ENCODE results near the gene CEACAM8. TPM values are rescaled to one million over a fixed set of nuclear protein-coding genes. Genes with fewer than 3 reads are reported as not detected.
"Not testable (repeated sequence)": the region's sequence is repeated elsewhere in the genome, so short reads cannot be mapped to it uniquely, and the experiment has no call there.

CEACAM8 gene
- total RNA-seq, 4 donors from 2014 or later: not detected

DNA sequence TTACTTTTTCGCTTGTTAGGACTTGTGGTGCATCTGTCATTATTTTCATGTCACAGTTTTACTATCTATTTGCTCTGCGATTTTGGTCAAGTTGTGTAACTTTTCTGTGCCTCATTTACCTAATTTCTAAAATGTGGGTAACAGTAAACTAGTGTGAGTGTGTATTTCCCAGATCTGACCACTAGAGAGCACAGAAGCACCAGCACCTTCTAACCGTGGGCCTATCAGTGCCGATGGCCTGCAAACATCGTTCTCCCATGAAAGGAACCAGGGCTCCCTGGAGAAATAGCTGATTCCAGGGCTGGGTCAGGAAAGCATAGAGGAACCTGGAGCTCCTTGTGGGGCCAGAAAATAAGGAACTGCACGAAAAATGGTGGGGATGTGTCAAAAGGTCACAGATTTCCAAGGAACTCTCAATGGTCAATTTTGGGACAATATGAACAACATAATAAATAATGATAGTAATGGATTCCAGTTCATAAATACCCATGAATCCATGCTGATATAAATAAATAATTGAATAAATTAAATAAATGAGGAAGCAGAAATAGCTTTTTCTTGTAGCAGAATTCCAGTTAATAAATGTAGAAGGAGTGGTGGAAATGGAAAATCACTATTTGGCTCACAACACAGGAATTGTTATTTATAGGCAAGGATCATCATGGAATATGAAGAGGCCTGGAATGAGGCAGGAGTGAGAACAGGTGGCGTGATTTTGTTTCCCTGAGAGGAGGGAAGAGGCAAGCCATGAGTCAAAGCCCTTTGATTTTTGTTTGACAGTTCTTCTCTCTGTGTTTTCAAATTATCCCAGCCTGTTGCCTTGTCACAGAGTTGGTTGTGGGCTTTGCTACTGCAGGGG is 31.1 kb downstream of the CEACAM8 start:
- DNase-seq (no peak), ATAC-seq (peak; percentile 65 to 80)
- Histone ChIP-seq H3K4me3 (no peak overlapping the region), H3K36me3 (no peaks in the 10 kb centered on the region), H3K27me3 (no peaks in the 10 kb centered on the region), H3K27ac (peak overlapping the region in 3 of 4 donors; percentile 40 to 66 (median 50)), H3K4me1 (peaks cover 9 to 22% of the 10 kb centered on the region in 2 donors), H3K9me3 (no peaks in the 10 kb centered on the region)
- in situ Hi-C loops (cut with MboI; ENCODE audit: low sequenced_read_pairs in 4 of 4) (no loop called here), intact Hi-C loops (cut with DNase I; ENCODE audit: low total_unique reads) (loop anchor here (1.0 kb wide), 1 partner anchor 33 kb away; no protein-coding TSS in a partner anchor)
- TF ChIP-seq, protein P1, sequence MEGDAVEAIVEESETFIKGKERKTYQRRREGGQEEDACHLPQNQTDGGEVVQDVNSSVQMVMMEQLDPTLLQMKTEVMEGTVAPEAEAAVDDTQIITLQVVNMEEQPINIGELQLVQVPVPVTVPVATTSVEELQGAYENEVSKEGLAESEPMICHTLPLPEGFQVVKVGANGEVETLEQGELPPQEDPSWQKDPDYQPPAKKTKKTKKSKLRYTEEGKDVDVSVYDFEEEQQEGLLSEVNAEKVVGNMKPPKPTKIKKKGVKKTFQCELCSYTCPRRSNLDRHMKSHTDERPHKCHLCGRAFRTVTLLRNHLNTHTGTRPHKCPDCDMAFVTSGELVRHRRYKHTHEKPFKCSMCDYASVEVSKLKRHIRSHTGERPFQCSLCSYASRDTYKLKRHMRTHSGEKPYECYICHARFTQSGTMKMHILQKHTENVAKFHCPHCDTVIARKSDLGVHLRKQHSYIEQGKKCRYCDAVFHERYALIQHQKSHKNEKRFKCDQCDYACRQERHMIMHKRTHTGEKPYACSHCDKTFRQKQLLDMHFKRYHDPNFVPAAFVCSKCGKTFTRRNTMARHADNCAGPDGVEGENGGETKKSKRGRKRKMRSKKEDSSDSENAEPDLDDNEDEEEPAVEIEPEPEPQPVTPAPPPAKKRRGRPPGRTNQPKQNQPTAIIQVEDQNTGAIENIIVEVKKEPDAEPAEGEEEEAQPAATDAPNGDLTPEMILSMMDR (IDR thresholded peaks at IDR 0.05 in 4 of 5, conservative IDR thresholded peaks at IDR 0.05 in 1 of 5): peak in 4 of 5 experiments; percentile 26 to 52 (median 36)
- TF ChIP-seq POLR2A (IDR thresholded peaks at IDR 0.05): no peak

DNA sequence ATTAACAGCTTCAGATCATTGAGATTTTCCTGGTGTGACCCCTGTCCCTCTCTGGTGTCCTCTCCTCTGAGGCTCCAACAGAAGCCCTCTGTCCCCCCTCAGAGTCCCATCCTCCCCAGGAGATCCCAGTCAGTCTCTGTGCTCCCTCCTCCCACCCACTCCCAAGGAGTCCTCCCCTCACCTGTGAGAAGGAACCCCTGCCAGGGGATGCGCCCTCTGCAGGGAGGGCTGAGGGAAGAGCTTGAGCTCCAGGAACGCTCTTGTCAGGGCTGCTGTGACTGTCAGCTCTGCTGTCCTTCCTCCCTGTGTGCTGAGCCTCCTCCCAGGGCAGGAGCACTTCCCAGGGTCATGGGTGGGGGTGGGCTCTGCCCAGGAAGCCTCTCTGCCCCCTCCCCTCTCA is 33.2 kb downstream of the CEACAM8 start:
- DNase-seq (no peak), ATAC-seq (no peak)
- no peak overlapping the region for H3K27ac ChIP-seq

DNA sequence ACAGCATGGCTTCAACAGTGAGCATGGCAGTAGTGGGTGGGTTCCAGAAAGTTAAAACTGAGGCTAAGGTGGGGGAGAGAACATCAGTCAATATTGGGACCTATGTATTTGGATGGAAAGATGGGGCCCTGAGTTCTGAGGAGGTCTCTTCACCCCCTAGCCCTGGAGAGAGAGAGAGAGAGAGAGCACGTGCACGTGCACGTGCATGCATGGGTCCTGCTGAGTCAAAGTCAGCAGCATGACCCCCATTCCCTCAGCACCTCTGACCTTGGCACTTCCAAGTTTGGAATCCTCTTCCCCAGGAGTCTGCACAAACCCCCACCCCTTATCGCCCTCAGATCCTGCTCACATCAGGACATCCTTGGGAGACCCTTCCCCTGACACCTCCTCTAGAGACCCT is 34.0 kb downstream of the CEACAM8 start:
- no peaks in the 10 kb centered on the region for H3K9me3 ChIP-seq
- intact Hi-C loops (cut with DNase I; ENCODE audit: low total_unique reads) (no loop called here), in situ Hi-C loops (cut with MboI; ENCODE audit: low sequenced_read_pairs in 4 of 4) (no loop called here)
- DNase-seq: no peak
- H3K4me1 ChIP-seq: peaks cover 9 to 22% of the 10 kb centered on the region in 2 donors
- H3K27me3 ChIP-seq: no peaks in the 10 kb centered on the region
- no peaks in the 10 kb centered on the region for H3K36me3 ChIP-seq
- TF ChIP-seq, protein P1 (IDR thresholded peaks at IDR 0.05 in 4 of 5, conservative IDR thresholded peaks at IDR 0.05 in 1 of 5): no peak
- no peak for TF ChIP-seq POLR2A (IDR thresholded peaks at IDR 0.05)
- no peak for ATAC-seq
- no peak overlapping the region for H3K4me3 ChIP-seq
- no peak overlapping the region for H3K27ac ChIP-seq

More for the DNA sequence above, 33.2 kb downstream of the CEACAM8 start:
- H3K4me1 ChIP-seq: peaks cover 9 to 22% of the 10 kb centered on the region in 2 donors
- H3K4me3 ChIP-seq: no peak overlapping the region
- no peaks in the 10 kb centered on the region for H3K36me3 ChIP-seq
- TF ChIP-seq, protein P1 (IDR thresholded peaks at IDR 0.05 in 4 of 5, conservative IDR thresholded peaks at IDR 0.05 in 1 of 5): no peak
- no peak for TF ChIP-seq POLR2A (IDR thresholded peaks at IDR 0.05)
- H3K9me3 ChIP-seq: no peaks in the 10 kb centered on the region
- H3K27me3 ChIP-seq: no peaks in the 10 kb centered on the region
- intact Hi-C loops (cut with DNase I; ENCODE audit: low total_unique reads) (no loop called here), in situ Hi-C loops (cut with MboI; ENCODE audit: low sequenced_read_pairs in 4 of 4) (no loop called here)

DNA sequence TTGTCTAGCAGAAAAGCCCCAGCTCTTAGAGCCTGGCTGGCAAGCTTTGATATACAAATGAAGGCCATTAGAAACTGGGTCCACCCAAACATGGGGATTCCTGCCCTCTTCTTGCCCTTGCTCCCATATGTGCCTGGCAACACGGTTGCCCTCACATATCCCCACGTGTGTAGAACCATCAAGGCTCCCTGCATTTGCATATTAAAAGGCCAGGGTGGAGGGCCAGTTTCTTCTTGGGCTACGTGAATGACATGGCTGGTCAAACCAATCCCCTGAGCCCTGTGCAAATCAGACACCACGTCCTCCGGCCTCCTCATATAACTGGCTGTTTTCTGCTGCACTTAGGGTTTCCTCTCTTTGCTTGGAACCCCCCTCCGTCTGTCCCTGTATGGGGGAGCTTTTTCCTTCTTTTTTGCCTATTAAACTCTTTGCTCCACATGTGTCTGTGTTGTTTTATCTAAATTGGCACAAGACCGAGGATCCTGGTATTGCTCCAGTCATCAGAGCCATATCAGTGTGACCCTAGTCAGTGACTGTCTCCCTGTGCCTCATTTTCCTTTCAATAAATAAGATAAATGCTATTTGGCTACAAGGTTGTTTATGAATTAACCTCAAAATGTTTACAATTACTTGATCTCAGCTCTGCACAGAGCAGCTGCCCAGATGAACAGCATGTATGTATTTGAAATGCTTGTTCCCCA is 36.1 kb downstream of the CEACAM8 start:
- Histone ChIP-seq H3K27ac (no peak overlapping the region), H3K27me3 (no peaks in the 10 kb centered on the region), H3K4me3 (no peak overlapping the region), H3K36me3 (no peaks in the 10 kb centered on the region), H3K4me1 (peaks cover 2 to 3% of the 10 kb centered on the region in 2 donors), H3K9me3 (no peaks in the 10 kb centered on the region)
- intact Hi-C loops (cut with DNase I; ENCODE audit: low total_unique reads) (no loop called here), in situ Hi-C loops (cut with MboI; ENCODE audit: low sequenced_read_pairs in 4 of 4) (no loop called here)
- TF ChIP-seq, protein P1 (IDR thresholded peaks at IDR 0.05 in 4 of 5, conservative IDR thresholded peaks at IDR 0.05 in 1 of 5): no peak
- TF ChIP-seq POLR2A (IDR thresholded peaks at IDR 0.05): no peak
- no peak for DNase-seq
- ATAC-seq: no peak

DNA sequence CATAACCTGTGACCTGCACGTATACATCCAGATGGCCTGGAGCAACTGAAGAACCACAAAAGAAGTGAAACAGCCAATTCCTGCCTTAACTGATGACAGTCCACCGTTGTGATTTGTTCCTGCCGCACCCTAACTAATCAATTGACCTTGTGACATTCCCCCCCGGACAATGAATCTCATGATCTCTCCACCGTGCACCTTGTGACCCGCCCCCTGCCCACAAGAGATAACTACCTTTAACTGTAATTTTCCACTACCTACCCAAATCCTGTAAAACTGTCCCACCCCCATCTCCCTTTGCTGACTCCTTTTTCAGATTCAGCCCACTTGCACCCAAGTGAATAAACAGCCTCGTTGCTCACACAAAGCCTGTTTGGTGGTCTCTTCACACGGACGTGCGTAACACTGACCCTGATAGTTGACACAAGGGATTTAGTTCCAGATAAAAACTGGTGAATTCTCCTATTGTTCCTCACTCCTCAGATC is 37.3 kb downstream of the CEACAM8 start:
- in situ Hi-C loops (cut with MboI; ENCODE audit: low sequenced_read_pairs in 4 of 4); H3K27me3 ChIP-seq; DNase-seq; intact Hi-C loops (cut with DNase I; ENCODE audit: low total_unique reads); H3K4me3 ChIP-seq; H3K9me3 ChIP-seq; ATAC-seq; H3K36me3 ChIP-seq; H3K27ac ChIP-seq; H3K4me1 ChIP-seq: not testable (repeated sequence)
